Calu3 (cell line): ENCODE measurements around the gene DDX60. TPM values are rescaled to one million over a fixed set of nuclear protein-coding genes. Genes with fewer than 3 reads are reported as not detected.
A peak's percentile ranks its signal among the peaks of the same experiment; 100 is the strongest.

ENCODE experiments used
- BruUV-seq: library from RNA; stranded (reverse); fragments of 400-500 nt; replicated peaks from 2 replicates; lab custom pipeline; 2021; lab: Mats Ljungman, UMichigan
- CTCF ChIA-PET: fragments of 300-600 bp; sonication (Branson Sonifier 250); formaldehyde crosslinking; loops from one replicate; lab custom pipeline; 2022; ENCODE audit warnings: antibody characterized with exemption; lab: Charles Lee
- DNase-seq: peaks from one replicate; pipeline ENCODE4 v3.0.0; 2022
- H3K27ac Mint-ChIP-seq: one replicate; pipeline ENCODE4 v1.8.0; 2022; ENCODE audit warnings: mixed read lengths; ENCODE audit not compliant: unreplicated experiment
- H3K27me3 Mint-ChIP-seq: one replicate; pipeline ENCODE4 v1.8.0; 2022; ENCODE audit warnings: mixed read lengths; ENCODE audit not compliant: unreplicated experiment
- H3K36me3 Mint-ChIP-seq: one replicate; pipeline ENCODE4 v1.8.0; 2022; ENCODE audit warnings: mild to moderate bottlenecking, moderate library complexity, mixed read lengths; ENCODE audit not compliant: insufficient read depth, unreplicated experiment
- H3K4me1 Mint-ChIP-seq: one replicate; pipeline ENCODE4 v1.8.0; 2022; ENCODE audit warnings: mild to moderate bottlenecking, low read depth, mixed read lengths; ENCODE audit not compliant: unreplicated experiment
- H3K4me3 Mint-ChIP-seq: one replicate; pipeline ENCODE4 v1.8.0; 2022; ENCODE audit warnings: mild to moderate bottlenecking, low read depth, moderate library complexity, mixed read lengths; ENCODE audit not compliant: unreplicated experiment
- H3K9me3 Mint-ChIP-seq: one replicate; pipeline ENCODE4 v1.8.0; 2022; ENCODE audit warnings: low read depth, mixed read lengths; ENCODE audit not compliant: unreplicated experiment
- intact Hi-C: fragments of 100-400 bp; cut with micrococcal nuclease; formaldehyde crosslinking; loops from one replicate; pipeline ENCODE4 v1.10.0; 2022; ENCODE audit not compliant: unreplicated experiment
- total RNA-seq: library from RNA; stranded (reverse); gene quantifications from 2 replicates; pipeline ENCODE4 v1.2.3, GENCODE V29; 2022
- TF ChIP-seq, protein P1 (sequence below): fragments of 200-600 bp; IDR thresholded peaks from one replicate; pipeline ENCODE4 v1.8.0; 2022; ENCODE audit warnings: antibody characterized with exemption; ENCODE audit not compliant: unreplicated experiment

DDX60 gene
- total RNA-seq, 1 experiment from 2014 or later: 66.5 TPM

DNA sequence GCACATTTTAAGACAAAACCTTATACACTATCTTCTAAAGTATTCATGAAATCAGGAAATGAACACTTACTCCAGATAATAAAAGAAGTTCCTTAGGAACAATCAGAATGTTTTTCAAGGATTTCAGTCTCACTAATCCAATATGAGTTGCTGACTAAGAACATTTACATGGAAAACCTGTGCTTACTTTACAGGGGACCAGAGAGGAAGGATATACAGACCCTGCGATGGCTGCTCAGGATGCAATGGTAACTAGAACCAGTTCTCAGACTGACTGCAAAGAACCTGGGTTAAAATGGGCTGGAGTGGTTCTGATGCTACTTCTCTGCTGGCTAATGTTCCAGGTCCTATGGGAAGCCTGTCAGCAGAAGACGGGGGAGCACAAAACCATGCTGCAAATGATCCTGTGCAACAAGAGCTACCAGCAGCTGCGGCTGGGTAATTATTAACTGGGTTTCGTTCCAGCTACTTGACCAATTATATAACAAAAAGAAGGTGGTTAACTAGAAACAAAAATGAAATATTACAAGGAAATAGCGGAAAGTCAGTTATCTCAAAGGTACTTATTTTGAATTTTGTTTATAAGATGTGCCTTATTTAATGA is 140.9 kb downstream of the DDX60 start:
- H3K27ac Mint-ChIP-seq: no peak overlapping the region
- no peaks in the 10 kb centered on the region for H3K4me1 Mint-ChIP-seq
- DNase-seq: peak; percentile 5
- no peak overlapping the region for H3K4me3 Mint-ChIP-seq
- TF ChIP-seq, protein P1, sequence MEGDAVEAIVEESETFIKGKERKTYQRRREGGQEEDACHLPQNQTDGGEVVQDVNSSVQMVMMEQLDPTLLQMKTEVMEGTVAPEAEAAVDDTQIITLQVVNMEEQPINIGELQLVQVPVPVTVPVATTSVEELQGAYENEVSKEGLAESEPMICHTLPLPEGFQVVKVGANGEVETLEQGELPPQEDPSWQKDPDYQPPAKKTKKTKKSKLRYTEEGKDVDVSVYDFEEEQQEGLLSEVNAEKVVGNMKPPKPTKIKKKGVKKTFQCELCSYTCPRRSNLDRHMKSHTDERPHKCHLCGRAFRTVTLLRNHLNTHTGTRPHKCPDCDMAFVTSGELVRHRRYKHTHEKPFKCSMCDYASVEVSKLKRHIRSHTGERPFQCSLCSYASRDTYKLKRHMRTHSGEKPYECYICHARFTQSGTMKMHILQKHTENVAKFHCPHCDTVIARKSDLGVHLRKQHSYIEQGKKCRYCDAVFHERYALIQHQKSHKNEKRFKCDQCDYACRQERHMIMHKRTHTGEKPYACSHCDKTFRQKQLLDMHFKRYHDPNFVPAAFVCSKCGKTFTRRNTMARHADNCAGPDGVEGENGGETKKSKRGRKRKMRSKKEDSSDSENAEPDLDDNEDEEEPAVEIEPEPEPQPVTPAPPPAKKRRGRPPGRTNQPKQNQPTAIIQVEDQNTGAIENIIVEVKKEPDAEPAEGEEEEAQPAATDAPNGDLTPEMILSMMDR: no peak
- no peaks in the 10 kb centered on the region for H3K36me3 Mint-ChIP-seq
- intact Hi-C loops: no loop called here
- no peaks in the 10 kb centered on the region for H3K27me3 Mint-ChIP-seq
- no TSS peak for BruUV-seq
- no peaks in the 10 kb centered on the region for H3K9me3 Mint-ChIP-seq
- CTCF ChIA-PET: no interaction called here

DNA sequence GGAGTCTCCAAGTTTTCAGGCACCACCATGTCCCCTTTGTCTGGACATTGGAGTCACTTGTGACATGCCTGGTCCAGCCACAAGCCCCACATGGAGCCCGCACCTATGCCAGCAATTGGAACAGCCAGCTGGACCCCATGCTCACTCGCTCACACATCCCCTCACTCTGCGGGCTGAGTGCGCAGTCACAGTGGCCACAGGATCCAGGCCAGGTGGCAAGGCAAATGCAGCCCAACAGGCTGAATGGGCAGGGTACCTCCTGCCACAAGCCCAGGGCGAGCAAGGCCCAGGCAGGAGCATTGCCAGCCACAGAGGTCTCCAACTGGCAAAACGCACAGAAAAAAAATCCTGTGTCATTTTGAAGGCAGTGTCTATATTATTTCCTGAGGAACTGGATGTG is 144.2 kb downstream of the DDX60 start:
- no peaks in the 10 kb centered on the region for H3K27me3 Mint-ChIP-seq
- H3K4me1 Mint-ChIP-seq: no peaks in the 10 kb centered on the region
- no TSS peak for BruUV-seq
- DNase-seq: no peak
- no peaks in the 10 kb centered on the region for H3K36me3 Mint-ChIP-seq
- intact Hi-C loops: no loop called here
- H3K9me3 Mint-ChIP-seq: no peaks in the 10 kb centered on the region
- CTCF ChIA-PET: no interaction called here
- TF ChIP-seq, protein P1: no peak
- no peak overlapping the region for H3K27ac Mint-ChIP-seq
- no peak overlapping the region for H3K4me3 Mint-ChIP-seq

DNA sequence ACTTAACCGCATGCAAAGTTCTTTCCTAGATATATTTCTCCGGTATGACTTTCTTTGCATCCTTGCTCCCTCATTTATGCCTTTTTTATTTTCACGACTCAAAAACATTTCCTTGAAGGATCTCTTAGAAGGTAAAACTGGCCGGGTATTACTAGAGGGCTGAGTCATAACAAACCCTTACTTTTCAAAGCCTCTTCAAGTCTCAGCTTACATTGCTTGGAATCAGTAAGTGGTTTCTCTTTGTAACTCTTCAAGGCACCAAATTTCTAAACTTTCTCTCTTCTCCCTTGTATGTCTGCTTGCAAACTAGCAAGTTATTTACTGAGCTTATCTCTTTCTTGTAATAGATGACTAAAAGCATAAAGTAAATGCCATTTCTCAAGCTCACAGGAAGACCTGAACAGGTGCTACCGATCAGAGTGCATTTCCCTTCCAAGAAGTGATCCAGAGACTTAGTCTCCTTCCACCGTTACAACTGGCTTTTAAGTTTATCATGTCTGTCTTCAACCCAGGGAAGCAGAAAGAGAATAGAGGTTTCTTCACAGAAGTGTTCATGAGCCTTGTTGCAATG is 150.8 kb downstream of the DDX60 start:
- no TSS peak for BruUV-seq
- intact Hi-C loops: no loop called here
- H3K36me3 Mint-ChIP-seq: peaks cover 6% of the 10 kb centered on the region
- TF ChIP-seq, protein P1: no peak
- no peaks in the 10 kb centered on the region for H3K9me3 Mint-ChIP-seq
- CTCF ChIA-PET: no interaction called here
- DNase-seq: no peak
- no peak overlapping the region for H3K27ac Mint-ChIP-seq
- H3K4me3 Mint-ChIP-seq: no peak overlapping the region
- H3K27me3 Mint-ChIP-seq: no peaks in the 10 kb centered on the region
- peaks cover 8% of the 10 kb centered on the region for H3K4me1 Mint-ChIP-seq

Other genes starting within 250 kb of the DDX60 start
- gene ANXA10, start 226.2 kb downstream of the DDX60 start, total RNA-seq: 43.2 and 58.3 TPM in 2 replicates
- gene DDX60L, start 161.7 kb upstream of the DDX60 start, total RNA-seq: 32.5 and 73.2 TPM in 2 replicates
- 13.1 and 27.6 TPM in 2 replicates for gene PALLD, start 178.3 kb upstream of the DDX60 start, total RNA-seq